ENCODE data around the gene SMOC2.

- no peak for TF ChIP-seq CTCF (IDR thresholded peaks at IDR 0.05)
- no peak for TF ChIP-seq FOXM1 (IDR thresholded peaks at IDR 0.05; ENCODE audit: low read depth)
- TF ChIP-seq YY1 (IDR thresholded peaks at IDR 0.05; ENCODE audit: low read depth): no peak
- no peak for TF ChIP-seq TEAD4 (IDR thresholded peaks at IDR 0.05; ENCODE audit: borderline replicate concordance, insufficient read depth)
- no peak for TF ChIP-seq EP300 (IDR thresholded peaks at IDR 0.05; ENCODE audit: borderline replicate concordance in 1 of 2, low read depth in 1 of 2, low read length in 1 of 2)
These were observed 92.4 kb downstream of the SMOC2 start for GRCh38 chr6:168533414-168533813.
